22Rv1 (cell line): ENCODE data around the gene TCP11.

Experiments used
- CTCF ChIP-seq: fragments of 450-650 bp; IDR thresholded peaks from 2 replicates; pipeline ENCODE4 v1.5.1; 2017; ENCODE audit warnings: mild to moderate bottlenecking
- ZFX ChIP-seq: fragments of 450-650 bp; IDR thresholded peaks from 2 replicates; pipeline ENCODE4 v1.6.1; 2017; ENCODE audit warnings: antibody characterized with exemption, borderline replicate concordance

DNA sequence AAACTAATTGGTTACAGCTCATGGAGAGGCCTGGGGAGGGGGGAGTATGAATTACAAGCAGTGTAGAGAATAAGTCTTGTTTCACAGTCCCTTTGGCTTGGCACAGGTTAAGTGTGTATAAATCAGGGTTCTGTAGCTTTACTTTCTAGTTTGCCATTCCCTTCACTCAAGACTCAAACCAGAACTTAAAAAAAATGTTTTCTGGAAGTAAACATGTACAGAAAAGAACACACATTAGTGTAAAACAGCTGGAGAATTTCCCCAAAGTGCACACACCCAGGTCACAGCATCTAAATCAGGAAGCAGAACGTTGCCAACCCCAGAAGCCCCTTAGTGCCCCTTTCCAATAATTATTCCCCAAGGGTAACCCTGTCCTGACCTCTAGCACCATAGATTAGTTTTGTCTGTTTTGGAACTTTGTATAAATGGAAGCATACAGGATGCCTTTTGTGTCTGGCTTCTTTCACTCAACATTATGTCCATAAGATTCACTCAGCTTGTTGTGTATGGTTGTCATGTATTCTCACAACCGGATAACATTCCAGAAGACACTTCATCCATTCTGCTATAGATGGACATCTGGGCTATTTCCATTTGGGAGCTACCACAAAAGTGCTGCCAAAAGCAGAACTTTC is 38.9 kb upstream of the TCP11 start:
- TF ChIP-seq CTCF (no peak), ZFX (no peak)
